Astrocyte of the cerebellum (primary cell): ENCODE data around the gene CNTNAP2.
"Not testable (repeated sequence)": the region's sequence is repeated elsewhere in the genome, so short reads cannot be mapped to it uniquely, and the experiment has no call there.

ENCODE experiments used
- DNase-seq: peaks from one replicate; pipeline ENCODE4 v3.0.0-alpha.2; 2011; ENCODE audit warnings: low read depth
- H3K4me3 ChIP-seq: 2 replicates; pipeline ENCODE4 v1.5.1; 2011; ENCODE audit warnings: mild to moderate bottlenecking, low read depth, low read length, moderate library complexity
- CTCF ChIP-seq: IDR thresholded peaks from 2 replicates; pipeline ENCODE4 v1.5.1; 2012; ENCODE audit warnings: low read length, low read depth, moderate library complexity, mild to moderate bottlenecking; ENCODE audit errors: missing control alignments
- in situ Hi-C: cut with HindIII; loops from 2 replicates; pipeline ENCODE4 v1.10.0; 2017; ENCODE audit warnings: low sequenced_read_pairs

The CNTNAP2 gene

GRCh38 chr7:148290538-148290937 is 2173.9 kb downstream of the CNTNAP2 start:
- in situ Hi-C loops = no loop called here
- DNase-seq = no peak
- no peak overlapping the region for H3K4me3 ChIP-seq
- no peak for TF ChIP-seq CTCF

- in situ Hi-C loops = no loop called here
- no peak for TF ChIP-seq CTCF
These were observed 2175.2 kb downstream of the CNTNAP2 start for GRCh38 chr7:148291799-148292198.

GRCh38 chr7:148296994-148297644 is 2180.5 kb downstream of the CNTNAP2 start:
- in situ Hi-C loops = no loop called here
- no peak for TF ChIP-seq CTCF
- no peak for DNase-seq
- no peak overlapping the region for H3K4me3 ChIP-seq

More at GRCh38 chr7:148291799-148292198, 2175.2 kb downstream of the CNTNAP2 start:
- no peak for DNase-seq
- H3K4me3 ChIP-seq = no peak overlapping the region

GRCh38 chr7:148298768-148299167 is 2182.2 kb downstream of the CNTNAP2 start:
- H3K4me3 ChIP-seq, DNase-seq, in situ Hi-C loops: not testable (repeated sequence)

- in situ Hi-C loops = no loop called here
- no peak overlapping the region for H3K4me3 ChIP-seq
- no peak for TF ChIP-seq CTCF
- DNase-seq = no peak
These were observed 2183.0 kb downstream of the CNTNAP2 start for GRCh38 chr7:148299350-148300276.

GRCh38 chr7:148302436-148302835 is 2185.8 kb downstream of the CNTNAP2 start:
- in situ Hi-C loops, H3K4me3 ChIP-seq: not testable (repeated sequence)

GRCh38 chr7:148303295-148304082 is 2186.9 kb downstream of the CNTNAP2 start:
- DNase-seq = no peak
- no peak for TF ChIP-seq CTCF
- in situ Hi-C loops = no loop called here
- no peak overlapping the region for H3K4me3 ChIP-seq

More at GRCh38 chr7:148302436-148302835, 2185.8 kb downstream of the CNTNAP2 start:
- not testable (repeated sequence) for DNase-seq
